HuH-7 (cell line): ENCODE measurements around the gene FGB.

ENCODE experiments used
- DNase-seq: peaks from one replicate; pipeline ENCODE4 v3.0.0; 2011; ENCODE audit warnings: low spot score

The FGB gene

DNA sequence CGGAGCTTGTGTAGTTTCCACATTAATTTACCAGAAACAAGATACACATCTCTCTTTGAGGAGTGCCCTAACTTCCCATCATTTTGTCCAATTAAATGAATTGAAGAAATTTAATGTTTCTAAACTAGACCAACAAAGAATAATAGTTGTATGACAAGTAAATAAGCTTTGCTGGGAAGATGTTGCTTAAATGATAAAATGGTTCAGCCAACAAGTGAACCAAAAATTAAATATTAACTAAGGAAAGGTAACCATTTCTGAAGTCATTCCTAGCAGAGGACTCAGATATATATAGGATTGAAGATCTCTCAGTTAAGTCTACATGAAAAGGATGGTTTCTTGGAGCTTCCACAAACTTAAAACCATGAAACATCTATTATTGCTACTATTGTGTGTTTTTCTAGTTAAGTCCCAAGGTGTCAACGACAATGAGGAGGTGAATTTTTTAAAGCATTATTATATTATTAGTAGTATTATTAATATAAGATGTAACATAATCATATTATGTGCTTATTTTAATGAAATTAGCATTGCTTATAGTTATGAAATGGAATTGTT lies at the start of gene FGB:
Gene FGB (plus strand): TSS at position 315 of the 558 bp plus-strand sequence. CDS start 8 bp downstream, at position 323.
- no peak for DNase-seq

DNA sequence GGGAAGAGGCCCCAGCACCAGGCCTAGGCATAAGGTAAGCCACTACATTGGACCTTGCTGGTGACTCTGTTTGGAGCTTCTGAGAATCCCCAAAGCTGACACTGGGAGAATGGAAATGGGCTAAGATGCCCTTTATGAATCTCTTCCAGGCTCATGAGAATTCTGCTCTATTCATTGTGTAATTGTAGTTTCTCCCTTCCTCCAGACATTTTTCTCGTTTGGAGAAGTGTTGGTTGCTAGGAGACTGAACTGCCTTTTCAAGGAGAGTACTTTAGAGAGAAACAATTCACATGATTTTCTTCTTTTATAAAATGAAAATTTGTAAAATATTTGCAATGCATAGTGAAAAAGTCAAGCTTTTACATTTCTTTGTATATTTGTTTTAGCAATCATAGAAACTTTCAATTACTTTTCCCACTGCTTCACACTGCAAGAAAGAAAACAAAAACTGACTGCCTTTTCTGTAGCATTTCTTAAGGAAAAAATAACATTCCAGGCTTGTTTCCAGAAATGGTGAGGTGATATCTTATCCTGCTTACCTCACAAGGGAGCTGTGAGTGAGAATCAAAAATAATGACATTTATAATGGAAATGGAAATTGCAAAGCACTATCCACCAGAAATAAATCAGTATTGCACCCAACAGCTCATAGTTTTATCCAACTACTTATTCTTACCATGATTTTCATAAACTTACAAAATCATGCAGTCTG lies 46.3 kb upstream of the FGB start:
- no peak for DNase-seq

DNA sequence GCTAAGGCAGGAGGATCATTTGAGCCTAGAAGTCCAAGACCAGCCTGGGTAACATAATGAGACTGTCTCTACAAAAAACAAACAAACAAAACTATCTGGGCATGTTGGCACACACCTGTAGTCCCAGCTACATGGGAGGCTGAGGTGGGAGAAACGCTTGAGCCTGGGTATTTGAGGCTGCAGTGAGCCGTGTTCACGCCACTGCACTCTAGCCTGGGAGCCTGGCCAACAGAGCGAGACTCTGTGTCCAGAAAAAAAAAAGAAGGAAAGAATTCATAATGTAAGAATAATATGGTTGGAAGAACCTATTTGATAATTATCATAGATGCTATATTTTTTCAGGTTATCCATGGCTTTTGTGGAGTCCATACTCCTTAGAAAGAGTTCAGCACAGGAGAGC lies 45.2 kb upstream of the FGB start:
- DNase-seq = no peak

DNA sequence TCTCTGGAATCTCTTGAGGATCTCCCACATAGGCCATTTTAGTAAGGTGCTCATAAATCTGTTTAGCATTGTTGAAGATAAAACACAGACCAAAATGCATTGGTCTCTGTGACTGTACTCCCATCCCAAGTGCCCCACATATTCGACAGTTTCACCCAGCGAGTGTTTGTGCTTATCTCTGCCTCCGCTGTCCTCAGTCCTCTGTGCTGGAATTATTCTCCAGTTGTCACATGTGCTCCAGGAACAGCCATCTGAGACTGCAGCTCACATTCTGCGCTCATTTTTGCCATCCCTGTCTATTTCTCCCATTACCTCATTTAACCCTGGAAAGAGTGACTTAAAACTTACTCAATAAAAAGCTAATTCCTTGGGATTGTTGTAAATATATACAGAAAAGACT lies 43.6 kb upstream of the FGB start:
- DNase-seq = no peak

DNA sequence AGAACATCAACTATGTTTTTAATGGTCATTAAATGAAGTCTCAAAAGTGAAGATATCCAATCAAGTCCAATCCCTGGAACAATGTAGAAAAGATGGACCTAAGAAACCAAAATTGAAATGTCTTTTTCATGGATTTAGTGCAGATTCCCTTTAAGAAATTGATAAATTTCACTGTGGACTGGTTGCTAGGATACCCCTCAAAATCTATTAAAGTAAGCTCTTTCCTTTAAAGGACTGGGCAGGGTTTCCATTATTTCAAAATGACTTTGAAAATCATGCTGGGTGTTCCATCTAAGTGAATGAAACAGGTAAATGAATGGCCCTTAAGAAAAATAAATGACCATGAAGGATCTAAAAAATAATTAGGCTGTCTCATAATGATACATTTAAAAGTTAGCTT lies 41.2 kb upstream of the FGB start:
- no peak for DNase-seq

DNA sequence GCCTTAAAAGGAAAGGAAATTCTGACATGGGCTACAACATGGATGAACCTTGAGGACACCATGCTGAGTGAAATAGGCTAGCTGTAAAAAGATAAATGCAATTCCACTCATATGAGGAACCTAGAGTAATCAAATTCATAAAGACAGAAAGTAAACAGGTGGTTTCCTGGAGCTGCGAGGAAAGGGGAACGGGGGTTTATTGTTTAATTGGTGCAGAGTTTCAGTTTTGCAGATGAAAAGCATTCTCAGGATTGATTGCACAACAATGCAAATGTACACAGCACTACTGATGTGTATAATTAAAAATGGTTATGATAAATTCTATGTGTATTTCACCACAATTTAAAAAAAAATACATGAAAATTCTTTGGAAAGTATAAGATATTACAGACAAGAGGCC lies 36.7 kb upstream of the FGB start:
- no peak for DNase-seq

DNA sequence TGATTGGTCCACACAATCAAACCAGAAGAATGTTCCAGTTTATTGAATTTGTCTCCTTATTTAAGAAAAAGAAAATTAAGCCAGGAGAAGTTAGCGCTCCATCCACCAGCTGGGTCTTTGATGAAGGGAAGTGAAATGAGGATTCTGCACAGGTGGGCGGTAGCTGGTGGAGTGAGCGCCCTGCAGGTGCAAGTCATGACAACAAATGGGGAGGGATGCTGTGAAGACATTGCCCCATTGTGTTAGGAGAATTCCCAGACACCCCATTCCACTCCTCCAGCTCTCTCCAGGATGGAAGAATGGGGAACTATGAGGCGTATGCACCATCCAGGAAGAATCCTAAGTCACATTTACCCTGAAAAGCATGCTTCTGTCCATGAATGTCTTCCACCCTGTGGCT lies 35.5 kb upstream of the FGB start:
- DNase-seq = no peak

DNA sequence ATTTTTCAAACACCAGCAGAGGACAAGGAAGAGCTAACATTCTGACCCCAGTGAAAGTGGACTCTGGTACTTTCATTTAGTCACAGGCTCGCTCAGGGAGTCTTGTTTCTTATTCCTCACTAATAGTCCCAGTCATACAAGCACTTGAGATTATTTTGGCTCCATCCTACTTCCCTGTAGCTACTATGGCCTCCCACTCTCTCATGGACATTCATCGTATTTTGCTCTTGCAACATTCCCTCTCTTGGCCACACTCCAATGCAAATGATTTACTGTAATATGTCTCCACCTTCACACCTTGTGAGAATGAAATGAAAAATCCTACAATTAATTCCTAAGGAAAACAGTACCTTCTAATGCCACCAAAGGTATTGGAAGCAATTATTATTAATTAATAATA lies 33.9 kb upstream of the FGB start:
- DNase-seq = no peak

DNA sequence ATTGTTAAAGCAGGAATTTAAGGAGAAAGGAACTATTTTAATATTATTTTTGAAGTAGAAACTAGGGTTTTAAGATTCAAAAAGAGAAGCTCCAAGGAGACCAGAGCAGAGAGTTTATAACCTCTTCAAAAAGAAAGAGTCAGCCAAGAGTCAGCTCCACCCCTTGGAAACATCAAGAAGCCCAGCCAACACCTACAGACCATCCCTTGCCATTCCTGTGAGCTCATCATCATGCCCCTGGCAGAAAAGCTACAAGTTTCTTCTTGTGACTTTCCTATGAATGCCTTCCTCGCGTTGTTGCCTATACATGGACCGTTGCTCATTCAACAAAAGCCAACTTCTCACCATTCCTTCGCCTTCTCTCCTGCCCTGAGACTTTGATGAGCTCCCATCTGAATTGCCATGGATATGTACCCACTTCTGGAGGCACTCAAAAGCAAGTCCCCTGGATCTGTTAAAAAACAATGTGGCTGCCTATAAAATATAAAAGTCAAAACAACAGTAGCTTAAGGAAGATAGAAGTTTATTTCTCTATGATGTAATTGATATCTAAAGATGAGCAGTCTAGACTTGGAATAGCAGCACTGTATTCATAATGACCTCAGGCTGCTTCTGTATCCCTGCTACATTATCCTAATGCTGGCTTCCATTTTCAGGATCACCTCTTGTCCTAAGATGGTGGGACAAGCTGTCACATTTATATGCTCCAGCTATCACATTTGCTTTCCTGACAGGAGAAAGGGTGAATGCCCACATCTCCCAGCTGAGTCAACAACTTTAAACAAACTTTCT lies 32.9 kb upstream of the FGB start:
- no peak for DNase-seq

DNA sequence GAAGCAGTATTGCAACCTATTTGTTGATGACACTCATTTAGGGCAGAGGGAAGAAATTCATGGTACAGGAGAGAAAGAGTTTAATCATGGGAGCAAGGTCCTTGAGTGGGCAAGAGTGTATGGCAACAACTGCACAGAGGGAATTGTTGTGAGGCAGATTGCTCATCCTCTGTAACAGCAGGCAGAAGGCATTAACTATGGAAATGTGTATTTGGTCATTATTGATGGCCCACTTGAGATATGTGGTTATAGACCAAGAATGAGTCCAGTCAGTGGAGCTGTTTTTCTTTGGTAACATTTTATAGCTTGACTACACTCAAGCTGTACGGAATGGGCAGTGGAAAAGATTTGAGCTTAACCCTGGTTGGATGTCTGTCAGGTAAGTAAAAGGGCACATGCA lies 28.5 kb upstream of the FGB start:
- no peak for DNase-seq

DNA sequence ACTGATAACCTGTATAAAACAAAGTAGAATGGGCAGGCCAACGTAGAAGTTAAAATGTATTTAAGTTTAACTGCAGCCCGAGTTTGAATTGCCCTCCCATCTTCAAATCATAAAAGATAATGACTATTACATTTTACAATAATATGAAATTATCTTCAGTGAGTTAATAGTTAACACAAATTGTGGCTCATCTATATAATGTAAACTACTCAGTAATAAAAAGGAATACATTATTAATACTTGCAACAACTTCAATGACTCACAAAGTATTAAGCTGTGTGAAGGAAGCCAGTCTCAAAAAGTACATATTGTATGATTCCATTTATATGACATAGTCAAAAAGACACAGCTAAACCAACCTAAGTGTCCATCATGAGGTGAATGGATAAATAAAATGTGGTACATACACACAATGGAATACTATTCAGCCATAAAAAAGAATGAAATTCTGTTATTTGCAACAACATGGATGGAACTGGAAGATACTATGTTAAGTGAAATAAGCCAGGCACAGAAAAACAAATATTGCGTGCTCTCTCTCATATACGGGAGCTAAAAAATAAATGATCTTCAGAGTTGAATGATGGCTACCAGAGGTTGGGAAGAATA lies 20.4 kb upstream of the FGB start:
- no peak for DNase-seq

DNA sequence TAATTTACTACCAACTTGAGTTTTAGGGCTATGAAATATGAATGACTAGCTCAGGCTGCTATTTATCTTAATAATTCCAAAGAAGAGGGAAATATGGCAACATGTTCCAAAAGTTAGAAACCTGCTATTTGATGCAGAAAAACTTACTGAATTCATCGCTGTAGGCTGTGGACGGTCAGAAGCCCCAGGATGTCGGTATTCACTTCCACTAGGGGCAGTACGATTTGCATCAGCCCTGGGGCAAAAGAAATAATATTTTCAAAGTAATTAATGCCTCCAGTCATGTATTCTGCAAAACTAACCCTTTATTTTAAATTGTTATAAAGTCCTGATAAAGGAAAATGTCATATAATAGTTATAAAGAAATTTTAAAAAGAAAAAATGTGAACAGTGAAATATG lies 17.1 kb upstream of the FGB start:
- DNase-seq = no peak

DNA sequence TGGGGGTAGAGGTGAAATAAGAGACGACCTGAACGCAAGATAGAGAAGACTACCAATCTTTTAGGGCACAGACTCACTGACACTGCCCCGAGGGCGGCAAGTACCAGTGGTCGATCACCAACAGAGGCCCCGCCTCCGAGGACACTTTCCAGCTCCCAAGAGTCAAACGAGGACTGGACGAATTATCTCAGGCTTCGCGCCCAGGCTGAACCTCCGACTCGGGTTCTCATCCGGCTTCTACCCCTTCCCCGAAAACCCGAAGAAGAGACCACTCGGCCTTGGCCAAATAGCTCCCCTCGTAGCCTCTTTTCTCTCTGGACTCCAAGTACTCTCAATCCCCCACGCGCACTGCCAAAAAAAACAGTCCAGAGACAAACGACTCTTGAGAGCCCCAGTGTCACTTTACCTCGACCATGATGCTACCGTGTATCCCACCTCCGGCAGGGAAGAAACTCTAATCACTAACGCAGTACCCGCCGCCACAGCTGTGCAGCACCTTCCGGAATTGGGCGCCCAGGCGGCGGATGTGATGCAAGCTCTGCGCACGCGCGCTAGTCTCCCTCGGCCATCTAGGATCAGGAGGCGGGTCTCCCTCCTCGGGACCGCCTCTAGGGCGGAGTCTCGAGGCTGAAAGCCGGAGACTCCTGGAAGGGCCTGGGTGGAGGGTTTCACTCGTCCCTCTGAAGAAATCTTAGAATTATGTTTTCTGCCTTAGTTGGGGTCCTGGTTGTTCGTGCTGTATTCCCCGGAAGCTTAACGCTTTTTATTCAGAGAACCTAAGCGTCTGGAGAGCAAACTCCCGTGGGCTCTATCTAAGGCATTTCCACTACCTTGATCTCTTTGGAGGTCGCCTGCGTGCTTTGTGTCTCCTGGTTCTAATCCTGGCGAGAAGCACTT lies 12.7 kb upstream of the FGB start, which contains the start of gene PLRG1:
Gene PLRG1 (minus strand): TSS at position 507 of the 897 bp plus-strand sequence. CDS start 92 bp downstream, at position 415.
- DNase-seq = peak; percentile 75

DNA sequence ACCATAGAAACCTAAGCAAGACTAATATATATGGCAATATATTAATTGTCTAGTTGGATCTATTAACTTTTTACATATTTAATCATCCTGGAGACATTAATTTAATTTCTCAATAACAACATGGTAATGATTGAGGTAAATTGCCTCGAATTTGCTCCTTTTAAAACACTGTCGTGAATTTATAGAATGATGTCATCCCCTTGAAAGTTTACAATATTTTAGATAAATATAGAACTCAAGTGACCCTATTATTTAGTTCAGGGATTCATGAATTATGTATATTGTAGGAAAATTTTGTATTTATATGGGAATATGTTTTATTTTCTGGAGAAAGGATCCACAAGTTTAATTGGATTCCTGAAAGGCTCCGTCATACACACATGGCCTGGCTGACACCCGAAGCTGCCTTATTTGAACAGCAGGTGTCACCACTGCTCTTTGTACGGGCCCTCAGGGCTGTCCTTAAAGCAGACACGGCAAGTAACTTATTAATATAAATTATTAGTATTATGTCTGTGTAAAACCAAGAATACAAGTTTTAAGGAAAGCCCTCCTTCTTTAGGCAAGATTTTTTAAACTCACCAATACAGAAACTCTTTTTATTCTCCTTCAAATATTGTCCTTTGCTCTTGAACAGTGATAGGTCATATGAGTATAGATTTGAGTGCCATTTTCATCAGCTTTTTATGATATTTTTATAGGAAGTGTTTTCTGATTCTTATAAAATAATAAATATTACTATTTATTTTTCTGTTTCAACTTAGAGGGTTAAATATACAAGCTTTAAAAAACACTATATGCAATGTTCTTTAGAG lies 10.7 kb upstream of the FGB start:
- DNase-seq = peak; percentile 27

DNA sequence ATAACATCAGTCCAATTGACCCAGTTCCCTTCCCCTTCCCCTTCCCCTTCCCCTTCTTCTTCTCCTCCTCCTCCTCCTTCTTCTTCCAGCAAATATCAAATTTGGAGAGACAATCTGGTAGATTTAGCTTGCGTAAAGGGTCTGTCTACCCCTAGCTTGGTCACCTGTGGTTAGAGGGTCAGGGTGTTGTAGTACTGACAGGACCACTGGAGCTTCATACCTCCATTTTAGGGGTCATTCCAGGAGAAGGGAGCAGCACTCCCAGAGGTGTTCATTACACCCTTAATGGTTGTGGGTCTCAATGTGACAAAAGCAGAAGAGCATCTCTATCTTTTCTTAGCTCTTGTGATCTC lies 3.7 kb upstream of the FGB start:
- DNase-seq = no peak

DNA sequence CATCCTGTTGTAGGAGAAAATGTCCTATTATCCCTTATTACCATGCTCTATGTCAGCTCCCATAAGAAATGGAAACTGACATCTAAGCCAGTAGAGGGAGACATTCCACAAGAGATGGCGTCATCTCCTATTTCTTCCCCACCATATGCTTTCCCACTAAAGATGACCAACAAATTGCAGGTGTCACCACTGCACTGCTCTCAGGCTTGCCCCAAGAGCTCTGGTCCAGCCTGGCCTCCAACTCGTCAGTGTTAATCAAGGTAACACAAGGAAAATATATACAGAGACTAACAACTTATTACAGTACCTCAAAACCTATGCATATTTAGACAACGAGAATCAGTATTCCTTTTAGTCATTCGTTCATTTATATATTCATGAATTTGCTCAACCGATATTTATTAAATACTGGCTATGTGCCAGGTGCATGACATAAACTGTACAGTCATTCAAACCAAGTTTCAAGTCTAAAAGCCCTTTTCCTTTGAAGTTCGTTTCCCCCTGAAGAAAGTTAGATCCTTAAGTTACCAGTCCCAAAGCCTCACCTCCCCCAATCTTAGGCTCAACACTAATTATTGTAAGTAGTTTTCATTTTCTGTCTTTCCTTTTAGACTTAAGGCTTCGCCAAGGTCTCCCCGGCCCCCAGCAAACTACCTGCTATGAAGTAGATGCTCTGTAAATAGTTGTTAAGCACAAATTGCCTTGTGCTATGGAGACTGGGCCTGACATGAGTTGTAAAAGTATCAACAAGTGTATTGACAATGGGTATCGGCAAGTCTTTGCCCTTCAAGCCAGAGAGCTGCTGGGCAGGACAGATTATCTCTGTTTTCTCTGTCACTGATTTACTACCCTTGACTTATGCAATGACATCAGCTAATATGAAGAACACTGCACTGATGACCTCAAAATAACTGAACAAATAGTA lies 3.1 kb upstream of the FGB start:
- peak; percentile 34 for DNase-seq

DNA sequence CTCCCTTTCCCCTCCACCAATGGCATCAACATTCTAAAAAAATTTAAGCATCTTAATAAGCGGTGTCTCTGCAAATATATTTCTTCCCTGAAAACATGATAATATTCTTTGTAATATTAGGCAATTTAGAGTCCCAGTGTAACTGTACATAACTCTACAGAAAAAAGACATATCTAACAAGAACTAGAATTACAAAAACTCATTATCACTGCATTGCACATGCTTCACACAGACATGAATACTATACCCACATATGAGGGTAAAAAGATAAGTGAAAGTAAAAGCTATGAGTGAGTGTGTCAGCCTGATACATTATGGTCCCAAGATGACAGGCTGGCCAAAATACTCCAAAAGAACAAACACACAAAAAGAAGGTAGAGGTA lies 2.4 kb upstream of the FGB start:
- no peak for DNase-seq

DNA sequence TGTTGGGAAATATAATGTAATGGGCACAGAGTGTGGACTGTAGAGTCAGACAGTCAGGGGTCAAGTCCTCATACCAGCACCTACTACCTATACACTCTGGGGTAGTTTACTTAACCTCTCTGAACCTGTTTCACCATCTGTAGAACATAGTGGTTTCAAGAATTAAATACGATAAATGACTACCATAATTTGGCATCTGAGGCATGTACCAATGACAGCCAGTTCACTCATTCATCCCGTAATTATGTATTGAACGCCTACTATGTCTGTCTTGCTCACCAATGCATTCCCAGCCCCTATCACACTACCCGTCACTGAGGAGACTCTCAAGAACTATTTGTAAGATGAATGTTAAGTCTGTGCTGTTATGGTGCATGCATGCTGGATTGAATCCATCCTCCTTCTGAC lies 2.0 kb upstream of the FGB start:
- no peak for DNase-seq

DNA sequence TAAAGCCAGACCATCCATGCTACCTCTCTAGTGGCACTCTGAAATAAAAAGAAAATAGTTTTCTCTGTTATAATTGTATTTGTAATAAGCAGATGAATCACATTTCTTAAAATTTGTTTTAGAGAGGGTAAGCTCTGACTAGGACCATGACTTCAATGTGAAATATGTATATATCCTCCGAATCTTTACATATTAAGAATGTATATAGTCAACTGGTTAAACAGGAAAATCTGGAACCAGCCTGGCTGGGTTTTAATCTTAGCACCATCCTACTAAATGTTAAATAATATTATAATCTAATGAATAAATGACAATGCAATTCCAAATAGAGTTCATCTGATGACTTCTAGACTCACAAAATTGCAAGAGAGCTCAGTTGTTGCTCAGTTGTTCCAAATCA lies 1.5 kb downstream of the FGB start:
- no peak for DNase-seq

DNA sequence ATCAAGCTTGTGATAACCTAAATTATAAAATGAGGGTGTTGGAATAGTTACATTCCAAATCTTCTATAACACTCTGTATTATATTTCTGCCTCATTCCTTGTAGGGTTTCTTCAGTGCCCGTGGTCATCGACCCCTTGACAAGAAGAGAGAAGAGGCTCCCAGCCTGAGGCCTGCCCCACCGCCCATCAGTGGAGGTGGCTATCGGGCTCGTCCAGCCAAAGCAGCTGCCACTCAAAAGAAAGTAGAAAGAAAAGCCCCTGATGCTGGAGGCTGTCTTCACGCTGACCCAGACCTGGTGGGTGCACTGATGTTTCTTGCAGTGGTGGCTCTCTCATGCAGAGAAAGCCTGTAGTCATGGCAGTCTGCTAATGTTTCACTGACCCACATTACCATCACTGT lies 2.9 kb downstream of the FGB start:
- no peak for DNase-seq
